ENCODE results near the gene FUT3. TPM values are rescaled to one million over a fixed set of nuclear protein-coding genes. Genes with fewer than 3 reads are reported as not detected.

FUT3 gene
- total RNA-seq, 1 donor from 2014 or later = 20.9 TPM

DNA sequence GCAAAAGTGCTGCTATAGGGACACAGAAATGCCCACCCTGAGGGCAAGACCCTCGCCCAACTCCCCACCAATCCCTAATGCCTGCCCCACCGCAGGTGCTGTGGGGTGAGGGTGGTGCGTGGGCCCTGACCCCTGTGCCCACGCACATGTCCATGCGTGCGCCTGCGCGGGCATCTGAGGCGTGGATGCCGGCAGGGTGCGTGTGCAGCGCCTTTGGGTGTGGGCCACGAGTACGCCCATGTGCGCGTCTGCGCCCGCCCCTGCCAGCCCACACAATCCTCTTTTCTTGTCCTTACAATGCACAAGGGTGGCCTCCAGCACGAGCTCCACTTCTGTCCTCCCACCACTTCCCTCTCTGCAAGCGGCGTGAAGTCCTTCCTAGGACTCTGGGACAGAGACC is 26.1 kb downstream of the FUT3 start:
- no peaks in the 10 kb centered on the region for H3K9me3 ChIP-seq
- H3K27ac ChIP-seq = no peak overlapping the region
- intact Hi-C loops (cut with DNase I) = no loop called here
- DNase-seq (ENCODE audit: extremely low spot score in 2 of 2) = no peak
- peaks cover 16% of the 10 kb centered on the region for H3K4me1 ChIP-seq
- TF ChIP-seq POLR2AphosphoS5 (IDR thresholded peaks at IDR 0.05; ENCODE audit: insufficient read depth in 1 of 2, low read depth in 1 of 2) = no peak
- no peak for TF ChIP-seq POLR2A (IDR thresholded peaks at IDR 0.05)
- TF ChIP-seq, protein P1, sequence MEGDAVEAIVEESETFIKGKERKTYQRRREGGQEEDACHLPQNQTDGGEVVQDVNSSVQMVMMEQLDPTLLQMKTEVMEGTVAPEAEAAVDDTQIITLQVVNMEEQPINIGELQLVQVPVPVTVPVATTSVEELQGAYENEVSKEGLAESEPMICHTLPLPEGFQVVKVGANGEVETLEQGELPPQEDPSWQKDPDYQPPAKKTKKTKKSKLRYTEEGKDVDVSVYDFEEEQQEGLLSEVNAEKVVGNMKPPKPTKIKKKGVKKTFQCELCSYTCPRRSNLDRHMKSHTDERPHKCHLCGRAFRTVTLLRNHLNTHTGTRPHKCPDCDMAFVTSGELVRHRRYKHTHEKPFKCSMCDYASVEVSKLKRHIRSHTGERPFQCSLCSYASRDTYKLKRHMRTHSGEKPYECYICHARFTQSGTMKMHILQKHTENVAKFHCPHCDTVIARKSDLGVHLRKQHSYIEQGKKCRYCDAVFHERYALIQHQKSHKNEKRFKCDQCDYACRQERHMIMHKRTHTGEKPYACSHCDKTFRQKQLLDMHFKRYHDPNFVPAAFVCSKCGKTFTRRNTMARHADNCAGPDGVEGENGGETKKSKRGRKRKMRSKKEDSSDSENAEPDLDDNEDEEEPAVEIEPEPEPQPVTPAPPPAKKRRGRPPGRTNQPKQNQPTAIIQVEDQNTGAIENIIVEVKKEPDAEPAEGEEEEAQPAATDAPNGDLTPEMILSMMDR (IDR thresholded peaks at IDR 0.05) = no peak
- no peaks in the 10 kb centered on the region for H3K27me3 ChIP-seq
- H3K4me3 ChIP-seq = no peak overlapping the region
- no peaks in the 10 kb centered on the region for H3K36me3 ChIP-seq

DNA sequence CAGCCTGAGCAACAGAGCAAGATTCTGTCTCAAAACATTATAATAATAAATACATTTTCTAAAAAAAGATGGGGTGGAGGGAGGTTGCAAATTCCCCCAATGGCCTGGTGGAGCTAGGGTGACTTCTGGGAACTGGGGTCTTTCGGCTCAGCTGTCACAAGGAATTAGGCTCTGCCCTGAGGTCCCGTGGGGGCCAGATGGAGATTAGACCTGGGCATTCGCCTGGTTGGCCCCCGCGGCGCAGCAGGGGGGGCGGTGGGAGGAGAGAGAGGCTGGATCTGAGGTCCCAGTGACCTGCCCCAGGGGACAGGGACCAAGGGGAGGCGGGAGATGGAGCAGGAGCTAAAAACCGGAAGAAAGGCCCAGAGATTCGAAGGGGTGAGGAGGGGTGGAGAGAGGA is 26.5 kb downstream of the FUT3 start:
- no peaks in the 10 kb centered on the region for H3K27me3 ChIP-seq
- intact Hi-C loops (cut with DNase I) = no loop called here
- H3K9me3 ChIP-seq = no peaks in the 10 kb centered on the region
- no peak for DNase-seq (ENCODE audit: extremely low spot score in 2 of 2)
- no peaks in the 10 kb centered on the region for H3K36me3 ChIP-seq
- TF ChIP-seq POLR2A (IDR thresholded peaks at IDR 0.05) (no peak), POLR2AphosphoS5 (IDR thresholded peaks at IDR 0.05; ENCODE audit: insufficient read depth in 1 of 2, low read depth in 1 of 2) (no peak)
- TF ChIP-seq, protein P1 (IDR thresholded peaks at IDR 0.05) = no peak
- H3K4me1 ChIP-seq = peaks cover 16% of the 10 kb centered on the region
- H3K4me3 ChIP-seq = no peak overlapping the region
- H3K27ac ChIP-seq = no peak overlapping the region

DNA sequence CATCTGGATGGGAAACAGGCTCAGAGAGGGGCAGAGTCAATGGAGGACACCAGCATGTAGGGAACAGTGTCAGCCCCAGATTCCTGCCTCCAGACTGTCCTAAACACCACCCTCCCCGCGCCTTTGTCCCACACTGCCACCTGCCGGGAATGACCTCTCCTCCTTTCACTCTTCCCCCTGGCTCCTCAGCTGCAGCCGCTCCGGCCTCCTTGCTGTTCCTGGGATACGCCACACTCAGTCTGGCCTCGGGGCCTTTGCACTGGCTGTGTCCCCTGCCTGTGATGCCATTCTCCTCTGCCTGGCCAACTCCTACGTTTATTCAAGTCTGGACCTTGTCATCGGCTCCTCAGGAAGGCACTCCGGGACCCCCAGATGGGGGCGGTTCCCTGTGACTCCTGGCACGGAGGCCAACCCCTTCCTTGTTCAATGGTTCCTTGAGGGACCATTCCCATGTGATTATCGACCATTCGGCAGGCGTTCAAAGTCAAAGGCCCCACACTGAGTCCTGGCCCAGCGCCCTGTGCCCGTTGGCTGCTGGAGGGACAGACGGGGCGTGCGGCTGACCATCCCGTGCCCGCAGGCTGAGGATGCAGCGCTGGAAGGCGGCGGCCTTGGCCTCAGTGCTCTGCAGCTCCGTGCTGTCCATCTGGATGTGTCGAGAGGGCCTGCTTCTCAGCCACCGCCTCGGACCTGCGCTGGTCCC is 27.5 kb downstream of the FUT3 start:
- peaks cover 7% of the 10 kb centered on the region for H3K4me1 ChIP-seq
- no peaks in the 10 kb centered on the region for H3K27me3 ChIP-seq
- no peaks in the 10 kb centered on the region for H3K9me3 ChIP-seq
- H3K4me3 ChIP-seq = no peak overlapping the region
- TF ChIP-seq POLR2A (IDR thresholded peaks at IDR 0.05) (no peak), POLR2AphosphoS5 (IDR thresholded peaks at IDR 0.05; ENCODE audit: insufficient read depth in 1 of 2, low read depth in 1 of 2) (no peak)
- TF ChIP-seq, protein P1 (IDR thresholded peaks at IDR 0.05) = no peak
- H3K27ac ChIP-seq = no peak overlapping the region
- no peaks in the 10 kb centered on the region for H3K36me3 ChIP-seq
- intact Hi-C loops (cut with DNase I) = no loop called here
- no peak for DNase-seq (ENCODE audit: extremely low spot score in 2 of 2)

DNA sequence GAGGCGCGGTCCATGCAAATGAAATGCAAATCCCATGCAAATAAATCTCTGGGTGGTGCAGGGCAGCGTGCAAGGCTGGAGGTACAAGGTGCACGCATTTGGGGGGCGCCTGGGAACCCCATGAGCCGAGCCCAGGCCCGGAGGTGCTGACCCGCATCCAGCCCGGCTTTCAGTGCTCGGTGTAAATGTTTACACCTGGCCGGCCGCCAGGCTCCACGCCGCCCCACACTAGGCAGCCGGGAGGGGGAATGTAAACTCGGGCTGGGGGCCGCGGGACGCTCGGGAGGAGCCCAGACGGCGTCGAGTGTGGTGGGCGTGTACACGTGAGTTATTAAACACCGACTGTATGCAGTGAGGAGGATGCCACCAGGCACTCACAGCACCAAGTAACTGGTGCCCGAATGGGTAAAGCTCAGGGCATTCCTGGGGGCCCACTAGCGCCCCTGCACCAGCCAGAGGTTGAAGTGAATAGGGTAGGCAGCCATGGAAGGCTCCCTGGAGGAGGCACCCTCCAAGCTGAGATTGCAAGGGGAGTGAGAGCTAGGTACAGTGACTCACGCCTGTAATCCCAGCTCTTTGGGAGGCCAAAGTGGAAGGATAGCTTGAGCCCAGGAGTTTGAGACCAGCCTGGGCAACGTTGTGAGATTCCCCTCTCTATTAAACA is 28.9 kb downstream of the FUT3 start:
- intact Hi-C loops (cut with DNase I) = no loop called here
- TF ChIP-seq POLR2A (IDR thresholded peaks at IDR 0.05) (no peak), POLR2AphosphoS5 (IDR thresholded peaks at IDR 0.05; ENCODE audit: insufficient read depth in 1 of 2, low read depth in 1 of 2) (no peak)
- TF ChIP-seq, protein P1 (IDR thresholded peaks at IDR 0.05) = no peak
- Histone ChIP-seq H3K4me1 (no peaks in the 10 kb centered on the region), H3K27ac (no peak overlapping the region), H3K27me3 (no peaks in the 10 kb centered on the region), H3K36me3 (no peaks in the 10 kb centered on the region), H3K9me3 (no peaks in the 10 kb centered on the region), H3K4me3 (no peak overlapping the region)
- no peak for DNase-seq (ENCODE audit: extremely low spot score in 2 of 2)

Measured in vagina (tissue), 2 donors.